Body of pancreas (tissue), 4 donors: ENCODE results near the gene ANAPC2.

ENCODE experiments used
- POLR2A ChIP-seq, 3 donors: fragments of 450-650 bp; IDR thresholded peaks; one replicate each; pipeline ENCODE4 v1.6.1; 2016; ENCODE audit warnings: antibody characterized with exemption in 3 of 3, mild to moderate bottlenecking in 2 of 3
- TF ChIP-seq, protein P1 (sequence below), 7 experiments: fragments of 450-650 bp in 4 of 7; fragments of 200-600 bp in 3 of 7; sonication (generic) in 3 of 7; IDR thresholded peaks; one replicate each; pipeline ENCODE4 v1.5.1; 2016 to 2019; ENCODE audit warnings: antibody characterized with exemption in 7 of 7

- TF ChIP-seq, protein P1, sequence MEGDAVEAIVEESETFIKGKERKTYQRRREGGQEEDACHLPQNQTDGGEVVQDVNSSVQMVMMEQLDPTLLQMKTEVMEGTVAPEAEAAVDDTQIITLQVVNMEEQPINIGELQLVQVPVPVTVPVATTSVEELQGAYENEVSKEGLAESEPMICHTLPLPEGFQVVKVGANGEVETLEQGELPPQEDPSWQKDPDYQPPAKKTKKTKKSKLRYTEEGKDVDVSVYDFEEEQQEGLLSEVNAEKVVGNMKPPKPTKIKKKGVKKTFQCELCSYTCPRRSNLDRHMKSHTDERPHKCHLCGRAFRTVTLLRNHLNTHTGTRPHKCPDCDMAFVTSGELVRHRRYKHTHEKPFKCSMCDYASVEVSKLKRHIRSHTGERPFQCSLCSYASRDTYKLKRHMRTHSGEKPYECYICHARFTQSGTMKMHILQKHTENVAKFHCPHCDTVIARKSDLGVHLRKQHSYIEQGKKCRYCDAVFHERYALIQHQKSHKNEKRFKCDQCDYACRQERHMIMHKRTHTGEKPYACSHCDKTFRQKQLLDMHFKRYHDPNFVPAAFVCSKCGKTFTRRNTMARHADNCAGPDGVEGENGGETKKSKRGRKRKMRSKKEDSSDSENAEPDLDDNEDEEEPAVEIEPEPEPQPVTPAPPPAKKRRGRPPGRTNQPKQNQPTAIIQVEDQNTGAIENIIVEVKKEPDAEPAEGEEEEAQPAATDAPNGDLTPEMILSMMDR (IDR thresholded peaks at IDR 0.05) = no peak
- TF ChIP-seq POLR2A (IDR thresholded peaks at IDR 0.05) = no peak
Measured at GRCh38 chr9:137146527-137146918, 41.8 kb downstream of the ANAPC2 start.
